CD4-positive, alpha-beta T cell treated with Interleukin-17A for 4 hours (primary cell): ENCODE measurements around the gene PAX4.

Experiments used
- DNase-seq: peaks from one replicate; pipeline ENCODE4 v3.0.0-alpha.2; 2020; ENCODE audit warnings: mixed read lengths

PAX4 gene

DNA sequence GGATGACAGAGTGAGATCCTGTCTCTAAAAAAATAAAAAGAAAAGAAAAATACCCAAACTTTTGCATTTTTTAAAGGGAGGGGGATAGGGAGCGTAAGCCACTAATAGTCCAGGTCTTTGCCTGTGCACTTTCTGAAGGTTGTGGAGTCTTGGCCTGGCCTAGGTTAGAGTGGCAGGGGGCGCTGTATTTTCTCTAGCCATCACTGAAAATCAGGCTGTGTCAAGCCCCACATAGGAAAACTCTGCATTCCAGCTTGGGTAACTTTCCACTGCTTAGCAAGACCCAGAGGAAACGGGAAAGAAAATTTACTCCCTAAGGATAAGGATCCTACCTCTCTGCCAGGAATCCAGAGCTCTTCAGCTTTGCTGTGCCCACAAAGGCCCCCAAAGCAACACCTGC lies 10.5 kb upstream of the PAX4 start:
- no peak for DNase-seq

DNA sequence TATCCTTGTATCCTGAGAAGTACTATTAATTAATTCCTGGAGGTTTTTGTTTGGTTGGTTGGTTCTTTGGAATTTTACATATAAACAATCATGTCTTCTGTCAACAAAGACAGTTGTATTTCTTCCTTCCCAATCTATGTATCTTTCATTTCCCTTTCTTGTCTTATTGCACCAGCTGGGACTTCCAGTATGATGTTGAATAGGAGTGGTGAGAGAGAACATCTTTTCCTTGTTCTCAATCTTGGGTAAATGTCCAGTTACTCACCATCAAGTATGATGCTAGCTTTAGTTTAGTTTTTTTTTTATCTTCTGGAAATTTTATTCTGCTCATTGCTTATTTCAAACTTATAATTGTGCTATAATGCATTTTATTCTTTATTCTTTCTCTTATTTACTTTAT lies 7.4 kb upstream of the PAX4 start:
- no peak for DNase-seq

DNA sequence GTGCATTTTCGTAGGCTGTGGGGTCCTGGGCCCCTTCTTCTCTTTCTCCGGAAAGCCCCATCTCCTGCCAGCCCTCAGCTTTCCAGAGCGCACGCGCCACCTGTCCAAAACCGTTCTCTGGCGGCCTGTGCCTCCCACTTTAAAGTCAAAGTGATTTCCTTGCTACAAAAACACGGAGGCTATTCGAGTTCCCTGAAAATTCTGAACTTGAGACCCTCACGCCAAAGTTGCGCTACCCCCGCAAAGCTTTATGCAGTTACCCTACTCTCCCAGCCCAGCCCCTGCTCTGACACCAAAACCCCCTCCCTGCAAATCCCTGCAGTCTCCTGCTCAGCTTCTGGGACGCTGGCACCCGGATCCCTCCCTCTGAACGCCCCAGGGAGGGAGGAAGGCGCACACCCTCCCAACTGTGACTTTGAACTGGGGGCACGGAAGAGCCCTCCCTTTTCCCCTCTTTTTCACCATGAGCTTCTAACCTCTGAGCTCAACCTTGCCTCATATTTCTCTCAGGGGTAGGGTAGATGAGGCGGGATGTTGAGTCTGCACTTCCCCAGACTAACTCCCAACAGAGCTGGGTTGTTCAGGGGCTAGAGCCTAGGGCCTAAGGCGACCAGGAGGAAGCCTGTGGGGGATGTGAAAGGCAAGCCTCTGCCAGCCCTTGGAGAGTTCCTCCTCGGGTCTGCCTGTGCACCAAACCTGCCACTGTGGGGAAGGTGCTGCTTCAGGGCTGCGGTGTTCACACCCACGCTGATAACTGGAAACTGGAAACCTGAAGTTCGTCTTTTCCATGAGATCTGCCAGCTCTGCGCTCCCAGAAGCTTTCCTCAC lies 2.7 kb upstream of the PAX4 start:
- DNase-seq = no peak

DNA sequence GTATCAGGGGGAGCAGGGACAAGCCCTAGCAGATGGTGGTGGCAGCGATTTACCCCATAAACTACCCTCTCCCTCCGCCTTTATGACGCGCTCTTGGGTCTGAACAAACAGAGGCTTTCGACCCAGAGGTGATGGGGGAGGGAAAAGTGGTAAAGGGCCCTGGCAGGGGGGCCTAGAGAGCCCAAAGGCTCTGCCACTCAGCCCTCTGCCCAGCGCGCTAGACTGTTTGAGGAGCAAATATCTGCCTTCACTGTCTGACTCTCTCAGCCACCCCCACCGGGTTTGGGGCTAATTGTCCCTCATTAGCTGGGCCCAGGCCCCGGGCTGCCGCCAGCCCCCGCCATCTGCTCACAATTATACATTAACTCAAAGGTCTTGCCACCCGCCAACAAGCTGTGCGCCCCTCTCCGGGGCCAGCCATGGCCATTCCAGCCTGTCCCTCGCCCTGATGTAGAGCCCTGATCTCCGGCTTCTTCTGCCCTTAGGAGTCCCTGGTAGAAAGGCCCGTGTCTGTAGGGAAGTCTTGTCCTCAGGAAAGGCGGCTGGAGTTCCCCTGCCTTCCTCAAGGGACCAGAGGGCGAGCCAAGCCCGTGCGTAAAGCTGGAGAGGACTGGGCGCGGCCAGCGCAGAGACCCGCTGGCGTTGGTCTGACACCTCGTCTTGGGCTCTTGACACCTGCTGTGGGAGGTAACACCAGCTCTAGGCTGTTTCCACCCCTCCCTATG lies 1.9 kb upstream of the PAX4 start:
- DNase-seq = no peak

DNA sequence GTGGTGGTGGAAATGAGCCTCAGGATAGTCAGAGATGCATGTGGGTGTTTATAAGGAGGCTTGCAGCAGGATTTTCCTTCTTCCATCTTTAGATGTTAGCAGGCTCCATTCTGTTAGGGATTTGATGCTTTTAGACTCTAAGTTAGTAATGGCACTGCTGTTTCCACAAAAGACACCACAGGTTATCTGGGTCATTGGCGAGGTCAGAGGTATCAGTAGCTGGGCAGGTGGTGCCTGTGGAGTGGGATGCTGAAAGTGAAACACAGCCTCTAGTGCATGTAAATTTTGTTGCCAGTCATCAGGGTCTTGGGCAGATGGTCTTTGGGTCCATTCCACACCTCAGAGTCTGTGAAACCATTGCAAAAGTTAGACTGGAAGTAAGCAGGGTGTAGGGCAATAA lies 833 bp upstream of the PAX4 start:
- no peak for DNase-seq

DNA sequence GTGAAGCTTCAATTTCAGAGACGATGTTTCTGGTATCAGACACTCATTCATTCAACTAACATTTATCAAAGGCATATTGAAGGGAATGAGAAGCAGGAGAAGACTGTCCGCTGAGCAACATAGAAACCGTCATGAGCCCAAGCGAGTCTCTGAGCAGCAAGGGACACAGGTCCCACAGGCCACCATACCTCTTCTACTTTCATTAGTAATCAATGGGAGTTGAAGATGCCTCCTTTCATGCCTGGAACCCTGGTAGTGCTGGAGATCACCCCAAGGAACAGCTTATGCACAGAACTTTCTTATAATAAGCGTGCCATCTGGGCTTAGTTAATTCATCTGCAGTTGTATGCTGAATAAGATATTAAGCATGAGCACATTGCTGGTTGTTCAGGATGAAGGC lies 1.2 kb downstream of the PAX4 start:
- DNase-seq = no peak

DNA sequence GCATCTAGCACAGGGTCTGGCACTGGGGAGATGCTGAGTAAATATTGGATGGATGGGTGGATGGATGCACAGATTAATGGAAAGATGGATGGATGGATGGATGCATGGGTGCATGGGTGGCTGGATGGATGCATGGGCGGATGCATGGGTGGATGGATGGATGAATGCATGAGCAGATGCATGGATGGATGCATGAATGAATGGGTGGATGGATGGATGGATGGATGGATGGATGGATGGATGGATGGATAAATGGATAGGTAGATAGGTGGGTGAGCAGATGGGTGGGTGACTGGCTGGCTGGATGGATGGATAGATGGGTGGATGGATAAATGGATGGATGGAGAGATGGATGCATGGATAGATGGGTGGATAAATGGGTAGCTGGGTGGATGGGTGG lies 5.7 kb downstream of the PAX4 start:
- DNase-seq = no peak

DNA sequence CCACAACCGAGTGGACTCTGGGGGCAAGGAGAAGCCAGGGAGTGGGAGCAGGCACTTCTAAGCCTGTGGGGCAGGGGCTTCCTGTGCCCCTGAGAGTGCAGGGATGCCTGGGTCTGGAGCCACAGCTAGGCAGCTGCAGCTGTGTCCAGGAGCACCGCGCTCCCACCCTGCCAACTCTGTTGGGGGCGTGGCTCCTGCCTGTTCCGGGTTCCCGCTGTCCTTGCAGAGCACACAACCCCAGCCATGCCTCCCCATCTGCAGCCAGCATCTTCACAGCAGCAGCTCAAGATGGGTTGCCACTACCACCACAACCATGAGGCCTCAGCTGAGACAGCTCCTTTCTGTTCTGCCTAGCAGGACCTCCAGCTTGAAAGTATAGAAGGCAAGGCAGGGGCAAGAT lies 8.6 kb downstream of the PAX4 start:
- DNase-seq = no peak

DNA sequence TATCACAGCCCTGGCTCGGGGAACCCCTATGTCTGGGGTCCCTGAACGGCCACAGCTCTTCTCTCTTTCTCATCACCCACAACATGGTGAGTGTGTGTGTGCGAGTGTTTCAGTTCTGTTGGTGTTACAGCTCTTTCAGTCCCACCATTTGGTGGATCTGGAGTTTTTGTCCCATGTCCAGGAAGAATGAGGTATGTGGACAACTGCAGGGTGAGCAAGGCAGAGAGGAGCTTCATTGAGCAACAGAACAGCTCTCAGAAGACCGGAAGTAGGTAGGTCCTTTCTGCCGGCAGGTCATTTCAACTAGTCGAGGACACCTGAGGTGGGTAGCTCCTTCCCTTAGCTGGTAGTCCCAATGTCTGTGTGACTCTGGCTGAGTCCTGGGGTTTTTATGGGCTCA lies 9.5 kb downstream of the PAX4 start:
- no peak for DNase-seq

DNA sequence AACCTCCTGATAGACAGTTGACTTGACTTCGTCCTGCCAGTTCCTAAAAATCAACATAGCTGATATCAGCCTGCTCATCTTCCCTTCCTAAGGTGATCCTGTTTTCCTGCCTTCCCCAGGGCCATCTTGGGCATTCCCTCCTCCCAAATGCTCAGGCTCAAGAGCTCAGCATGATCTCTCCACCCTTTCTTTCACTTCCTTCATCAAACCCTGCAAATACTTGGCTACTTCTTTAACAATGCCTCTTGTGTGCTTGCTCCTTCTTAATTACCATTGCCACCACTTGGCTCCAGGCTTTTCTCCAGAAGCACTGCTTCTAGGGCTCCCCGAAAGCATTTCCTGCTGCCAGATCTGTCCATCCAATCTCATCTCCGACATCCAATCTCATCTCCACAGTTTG lies 17.1 kb downstream of the PAX4 start:
- DNase-seq = no peak

DNA sequence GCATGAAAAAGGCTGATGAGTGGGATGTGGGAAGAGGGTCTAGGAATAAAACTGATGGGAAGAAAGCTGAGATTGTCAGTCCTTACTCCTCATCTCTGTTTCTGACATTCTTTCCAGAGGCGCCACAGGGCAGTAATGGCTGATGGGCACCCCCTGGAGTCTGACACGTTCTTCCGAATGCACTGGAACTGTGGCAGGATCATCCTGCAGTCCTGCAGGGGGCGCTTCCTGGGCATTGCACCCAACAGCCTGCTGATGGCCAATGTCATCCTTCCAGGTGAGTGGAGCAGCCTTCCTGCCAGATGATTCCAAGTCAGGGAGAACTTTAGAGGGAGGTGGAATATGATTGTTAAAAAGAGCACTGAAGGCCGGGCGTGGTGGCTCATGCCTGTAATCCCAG lies 19.6 kb downstream of the PAX4 start:
- no peak for DNase-seq

DNA sequence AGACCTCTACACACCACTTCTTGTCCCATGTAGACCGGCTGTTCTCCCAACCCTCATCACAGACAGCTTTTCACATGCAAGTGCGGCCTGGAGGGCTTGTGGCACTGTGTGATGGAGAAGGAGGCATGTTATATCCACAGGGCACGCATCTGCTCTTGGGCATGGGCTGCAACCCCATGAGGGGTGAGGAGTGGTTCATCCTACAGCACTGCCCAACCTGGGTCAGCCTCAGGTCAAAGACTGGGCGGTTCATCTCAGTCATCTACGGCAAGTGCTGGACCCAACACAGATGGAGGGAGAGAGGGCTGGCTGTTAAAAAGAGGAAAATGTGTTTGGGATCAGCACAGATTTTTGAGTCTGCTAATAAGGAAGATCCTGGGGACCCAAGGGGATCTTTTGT lies 22.2 kb downstream of the PAX4 start:
- no peak for DNase-seq

DNA sequence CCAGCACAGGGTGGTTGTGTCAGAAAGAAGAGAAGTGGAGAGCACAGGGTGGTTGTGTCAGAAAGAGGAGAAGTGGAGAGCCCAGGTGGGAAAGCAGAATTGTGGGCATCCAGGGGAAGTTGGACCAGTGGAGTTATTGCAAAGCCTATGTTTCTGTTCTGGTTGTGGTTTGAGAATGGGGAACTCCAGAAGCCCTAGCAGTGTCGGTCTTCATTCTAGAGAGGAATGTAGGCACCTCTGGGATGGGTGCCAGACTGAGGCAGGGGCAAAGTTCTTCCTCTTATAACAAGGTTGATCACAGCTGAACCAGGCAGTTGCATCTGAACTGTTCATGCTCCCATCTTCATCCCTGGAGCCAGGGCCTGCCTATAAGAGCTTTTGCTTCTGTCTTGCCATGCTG lies 23.5 kb downstream of the PAX4 start:
- no peak for DNase-seq

DNA sequence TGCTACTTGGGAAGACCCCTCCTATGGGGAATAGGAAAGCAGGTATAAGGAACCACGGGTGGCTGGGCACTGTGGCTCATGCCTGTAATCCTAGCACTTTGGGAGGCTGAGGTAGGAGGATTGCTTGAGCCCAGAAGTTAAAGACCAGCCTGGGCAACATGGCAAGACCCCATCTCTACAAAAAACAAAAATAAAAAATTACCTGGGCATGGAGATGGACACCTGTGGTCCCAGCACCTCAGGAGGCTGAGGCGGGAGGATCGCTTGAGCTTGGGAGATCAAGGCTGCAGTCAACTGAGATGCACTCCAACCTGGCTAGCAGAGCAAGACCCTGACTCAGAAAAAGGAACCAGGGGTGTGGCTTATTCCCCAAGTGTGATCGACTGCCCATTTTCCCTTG lies 25.4 kb downstream of the PAX4 start:
- no peak for DNase-seq

DNA sequence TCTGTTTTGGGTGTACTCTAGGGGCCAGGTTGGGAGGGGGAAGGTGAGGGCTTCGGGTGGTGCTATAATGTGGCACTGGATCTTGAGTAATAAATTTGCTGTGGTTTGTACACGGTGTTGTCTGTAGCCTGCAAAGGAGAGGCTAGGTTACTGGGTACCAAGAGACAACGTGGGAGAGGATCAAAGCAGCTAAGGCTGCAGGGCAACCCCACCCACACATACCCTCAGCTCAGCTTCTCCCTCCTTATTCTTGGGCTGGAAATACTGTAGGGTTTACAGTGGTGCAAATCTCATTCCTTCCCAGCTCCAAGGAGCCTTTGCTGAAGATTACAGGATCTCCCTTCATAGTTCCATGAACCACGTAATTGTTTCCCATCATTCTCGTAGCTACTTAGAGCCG lies 26.4 kb downstream of the PAX4 start:
- DNase-seq = no peak

DNA sequence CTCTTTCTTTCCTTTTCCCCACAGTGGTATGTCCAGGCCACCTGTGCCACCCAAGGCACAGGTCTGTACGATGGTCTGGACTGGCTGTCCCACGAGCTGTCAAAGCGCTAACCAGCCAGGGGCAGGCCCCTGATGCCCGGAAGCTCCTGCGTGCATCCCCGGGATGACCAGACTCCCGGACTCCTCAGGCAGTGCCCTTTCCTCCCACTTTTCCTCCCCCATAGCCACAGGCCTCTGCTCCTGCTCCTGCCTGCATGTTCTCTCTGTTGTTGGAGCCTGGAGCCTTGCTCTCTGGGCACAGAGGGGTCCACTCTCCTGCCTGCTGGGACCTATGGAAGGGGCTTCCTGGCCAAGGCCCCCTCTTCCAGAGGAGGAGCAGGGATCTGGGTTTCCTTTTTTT lies 26.8 kb downstream of the PAX4 start:
- no peak for DNase-seq

DNA sequence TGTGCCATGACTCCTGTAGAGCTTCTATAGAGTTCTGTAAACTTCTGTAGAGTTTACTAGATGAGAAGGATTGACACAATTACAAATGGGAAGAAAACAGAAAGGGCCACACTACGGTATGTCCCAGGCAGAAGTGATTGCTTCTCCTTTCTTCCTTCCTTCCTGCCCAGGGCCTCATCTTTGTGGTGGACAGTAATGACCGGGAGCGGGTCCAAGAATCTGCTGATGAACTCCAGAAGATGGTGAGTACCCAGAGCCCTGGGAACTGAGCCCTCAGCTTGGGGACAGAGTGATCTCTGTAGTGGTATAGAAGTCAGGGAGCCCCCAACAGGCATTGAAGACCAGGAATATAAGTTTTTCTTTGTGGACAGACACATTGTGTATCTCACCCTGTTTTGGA lies 28.0 kb downstream of the PAX4 start:
- DNase-seq = no peak

DNA sequence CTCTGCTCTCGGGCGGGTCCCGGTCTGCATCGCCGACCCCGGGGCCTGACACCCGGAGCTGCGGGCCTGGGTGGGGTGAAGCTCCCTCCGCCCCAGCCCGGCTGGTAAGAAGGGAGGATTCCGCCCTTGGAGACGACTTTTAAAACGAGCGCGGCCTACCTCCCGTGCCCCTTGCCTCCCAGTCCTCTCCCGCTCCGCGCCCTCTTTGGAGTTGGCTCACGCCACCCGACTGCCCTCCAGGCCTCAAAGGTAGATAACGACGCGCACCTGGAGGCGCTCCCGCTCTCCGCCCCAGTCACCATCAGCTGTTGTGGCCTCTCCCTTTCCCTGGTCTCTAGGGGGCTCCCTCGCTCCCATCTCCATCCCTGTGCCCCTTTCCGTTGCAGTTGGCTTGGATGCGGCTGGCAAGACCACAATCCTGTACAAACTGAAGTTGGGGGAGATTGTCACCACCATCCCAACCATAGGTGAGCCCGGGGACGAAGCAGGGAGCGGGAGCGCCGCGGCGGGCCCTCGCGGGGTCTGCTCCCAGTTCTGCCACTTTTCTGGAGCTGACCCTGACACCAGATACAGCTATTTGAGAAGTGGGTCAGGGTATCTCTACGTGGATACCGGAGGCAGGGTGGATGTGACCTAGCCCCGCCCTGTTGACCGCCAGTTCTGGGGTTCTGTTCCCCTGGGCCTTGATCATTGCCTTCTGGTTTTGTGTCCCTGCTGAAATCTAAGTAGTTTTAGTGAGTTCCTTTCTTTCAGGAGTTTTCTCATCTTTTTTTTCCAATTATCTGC lies 29.1 kb downstream of the PAX4 start:
- peak; percentile 42 for DNase-seq

DNA sequence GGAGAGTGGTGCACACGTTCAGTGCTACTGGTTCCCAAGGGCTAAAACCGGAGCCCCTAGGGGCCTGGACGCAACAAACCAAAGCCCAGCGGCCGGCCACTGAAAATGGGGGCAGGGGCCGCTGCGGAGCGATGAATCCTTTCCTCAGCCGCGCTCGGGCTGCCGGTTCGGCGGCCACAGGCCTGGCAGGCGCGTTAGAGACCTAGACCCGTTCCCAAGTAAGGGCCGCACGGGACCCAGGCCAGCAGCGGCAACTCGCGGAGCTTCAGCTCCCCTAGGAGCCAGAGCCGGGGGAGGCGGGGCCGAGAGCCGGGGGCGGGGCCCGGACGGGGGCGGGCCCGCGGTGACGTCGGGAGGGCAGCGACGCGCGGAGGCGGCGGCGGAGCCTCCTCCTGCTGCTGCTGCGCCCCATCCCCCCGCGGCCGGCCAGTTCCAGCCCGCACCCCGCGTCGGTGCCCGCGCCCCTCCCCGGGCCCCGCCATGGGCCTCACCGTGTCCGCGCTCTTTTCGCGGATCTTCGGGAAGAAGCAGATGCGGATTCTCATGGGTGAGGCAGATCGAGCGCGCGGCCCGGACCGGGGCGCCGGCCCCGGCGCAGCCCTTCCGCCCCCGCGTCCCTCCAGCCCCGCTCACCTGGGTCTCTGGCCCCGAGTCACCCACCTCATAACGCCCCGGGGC lies 29.8 kb downstream of the PAX4 start, which contains the start of gene ARF5:
TSS of gene ARF5 (plus strand) at position 393 of the 678 bp plus-strand sequence. CDS start at position 481, 88 bp downstream.
- peak; percentile 91 for DNase-seq

DNA sequence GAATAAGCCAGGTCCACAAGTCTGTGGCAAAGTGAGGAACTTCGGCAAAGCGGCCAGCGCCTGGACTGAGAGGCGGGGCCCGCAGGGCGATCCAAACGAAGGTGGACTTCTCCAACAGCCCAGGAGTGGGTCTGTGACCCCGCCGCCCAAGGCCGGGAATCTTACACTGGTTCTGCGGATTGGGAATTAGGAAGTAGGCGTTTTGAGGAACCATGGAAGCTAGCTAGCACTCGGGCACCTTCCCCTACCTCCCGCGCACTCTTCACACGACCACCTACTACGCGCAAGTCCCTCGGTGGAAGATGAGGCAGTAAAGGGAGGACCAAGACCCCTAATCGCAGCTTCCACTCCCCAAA lies 30.3 kb downstream of the PAX4 start:
- no peak for DNase-seq

DNA sequence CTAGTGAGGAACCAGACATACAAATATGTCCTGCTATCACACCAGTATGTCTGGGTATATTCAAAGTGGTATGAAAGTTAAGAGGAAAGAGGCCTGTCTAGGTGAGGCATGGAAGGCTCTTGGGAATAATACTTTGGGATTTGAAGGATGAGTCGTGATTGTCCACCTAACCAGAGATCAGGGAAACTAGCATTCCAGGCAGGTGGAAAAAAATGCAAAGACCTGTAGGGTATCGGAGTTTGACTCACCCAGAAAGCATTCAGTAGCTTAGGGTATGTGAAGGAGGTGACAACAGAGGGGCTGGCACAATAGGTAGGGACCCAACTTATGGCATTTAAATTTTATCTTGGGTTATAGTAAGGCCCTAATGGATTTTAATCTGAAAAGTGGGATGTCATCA lies 31.6 kb downstream of the PAX4 start:
- DNase-seq = no peak

DNA sequence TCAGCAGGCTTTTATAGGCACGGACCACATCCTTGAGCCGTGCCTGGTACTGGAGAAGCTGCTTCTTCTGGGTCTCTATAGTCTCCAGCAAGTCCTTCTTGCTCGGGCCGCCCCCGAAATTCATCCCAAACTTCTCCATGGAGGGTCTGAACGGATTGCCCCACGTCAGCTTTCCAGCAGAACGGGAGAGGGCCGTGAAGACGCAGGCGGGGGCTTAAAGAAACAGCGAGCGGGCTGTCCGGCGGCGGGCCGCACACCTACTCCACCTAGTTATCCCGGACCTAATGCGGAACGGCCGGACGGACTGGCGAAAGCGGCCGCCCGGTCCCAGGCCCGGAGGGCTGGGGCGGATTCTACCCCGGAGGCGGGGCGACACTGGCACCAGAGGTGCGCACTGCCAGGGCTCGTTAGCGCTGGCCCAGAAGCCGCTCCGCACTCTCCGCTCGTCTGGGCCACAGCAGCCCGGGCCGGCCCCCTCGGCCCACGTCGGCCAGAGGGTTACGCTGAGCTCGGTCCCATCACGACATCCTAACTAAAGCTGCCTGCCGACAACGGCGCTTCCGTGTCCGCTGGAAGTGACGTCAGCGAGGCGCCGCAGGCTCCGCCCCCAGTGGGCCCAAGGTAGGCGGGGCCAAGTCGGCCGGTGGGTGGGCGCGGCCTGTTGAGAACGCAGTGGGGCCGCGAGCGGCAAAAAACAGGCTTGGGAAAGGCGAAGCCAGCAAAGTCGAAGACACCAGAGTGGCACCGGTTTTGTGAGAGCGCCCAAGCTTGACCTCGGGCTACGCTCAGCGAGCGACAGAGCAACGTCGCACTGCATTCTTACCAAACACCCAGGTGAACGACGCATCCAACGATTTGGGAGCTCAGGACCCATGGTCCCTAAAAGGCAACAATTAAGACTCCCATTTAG lies 32.6 kb downstream of the PAX4 start, which contains the start of gene GCC1:
TSS of gene GCC1 (minus strand) at position 553 of the 910 bp plus-strand sequence. CDS start at position 139, 414 bp downstream.
- DNase-seq = peak; percentile 95
